GM19468 (cell line): ENCODE results near the gene CORO1A.
"Not testable (repeated sequence)": the region's sequence is repeated elsewhere in the genome, so short reads cannot be mapped to it uniquely, and the experiment has no call there.

ENCODE experiments used
- ATAC-seq: cut with Tn5 transposase; IDR thresholded peaks from one replicate; pipeline ENCODE4 v1.9.1; 2021; ENCODE audit warnings: mild to moderate bottlenecking, moderate library complexity, moderate number of reproducible peaks; ENCODE audit not compliant: unreplicated experiment; ENCODE audit errors: extremely low read depth

The CORO1A gene

GRCh38 chr16:30199049-30199448, 15.6 kb downstream of the CORO1A start, which contains the start of gene SULT1A3:
Gene SULT1A3, plus strand, starts transcription at chr16:30199255. Its CDS starts 1,474 bp downstream, at chr16:30200729.
- ATAC-seq: not testable (repeated sequence)

- not testable (repeated sequence) for ATAC-seq
Observed at GRCh38 chr16:30199608-30200343, 16.4 kb downstream of the CORO1A start.

GRCh38 chr16:30205541-30206236, 22.3 kb downstream of the CORO1A start:
- ATAC-seq: not testable (repeated sequence)

DNA sequence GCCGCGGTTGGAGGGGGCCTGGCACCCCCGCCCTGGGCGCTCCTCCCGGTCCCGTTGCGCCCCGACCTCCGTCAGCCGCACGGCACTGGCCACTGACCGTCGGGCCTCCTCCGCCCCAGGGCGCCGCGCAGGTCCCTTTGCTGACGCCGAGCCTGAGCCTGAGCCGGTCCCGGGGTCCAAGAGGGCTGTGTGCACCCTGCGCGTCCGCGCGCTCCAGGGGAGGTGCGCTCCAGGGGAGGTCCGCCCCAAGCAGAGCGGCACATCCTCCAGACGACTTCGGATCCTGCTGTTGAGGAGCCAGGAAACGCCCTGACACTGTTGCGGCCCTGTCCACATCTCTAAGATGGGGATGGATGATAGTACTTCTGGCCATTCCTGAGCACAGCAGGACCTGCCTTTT, 22.9 kb downstream of the CORO1A start:
- not testable (repeated sequence) for ATAC-seq

GRCh38 chr16:30207063-30207704, 23.8 kb downstream of the CORO1A start:
- ATAC-seq: not testable (repeated sequence)

DNA sequence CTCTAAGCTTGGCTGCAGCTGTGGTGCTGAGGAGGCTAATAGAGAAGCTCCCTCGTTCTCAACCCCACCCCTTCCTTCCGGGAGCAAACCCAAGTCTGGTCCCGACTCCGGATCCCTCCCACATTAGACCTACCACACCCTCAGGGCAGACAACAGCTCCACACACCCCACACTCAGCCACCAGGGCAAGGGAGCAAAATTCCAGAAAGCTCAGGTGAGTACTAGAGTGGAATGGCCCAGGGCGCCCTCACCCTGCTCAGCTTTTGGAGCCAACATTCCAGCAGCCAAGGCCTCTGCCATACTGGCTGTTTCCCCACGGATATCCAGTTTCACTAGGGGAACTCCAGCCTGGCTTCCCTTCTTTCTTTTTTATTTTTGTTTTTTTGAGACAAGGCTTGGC, 25.6 kb downstream of the CORO1A start:
- not testable (repeated sequence) for ATAC-seq

DNA sequence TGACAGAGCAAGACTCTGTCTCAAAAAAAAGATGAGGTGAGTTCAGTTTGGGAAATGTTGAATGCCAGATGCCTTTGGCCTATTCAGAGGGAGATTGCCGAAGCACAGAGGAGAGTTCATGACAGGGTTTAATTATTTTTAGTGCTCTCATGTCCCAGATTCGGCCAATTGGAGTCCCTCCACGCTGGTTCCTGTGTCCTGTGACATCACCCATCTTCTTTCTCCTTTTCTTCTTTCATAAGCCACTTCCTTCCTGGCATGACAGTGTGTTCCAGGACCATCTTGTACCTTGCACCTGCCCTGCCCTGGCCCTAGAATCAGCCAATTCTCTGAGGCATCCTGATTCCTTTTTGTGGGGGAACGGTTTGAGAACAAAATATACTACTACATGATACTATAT, 28.0 kb downstream of the CORO1A start:
- ATAC-seq: not testable (repeated sequence)

DNA sequence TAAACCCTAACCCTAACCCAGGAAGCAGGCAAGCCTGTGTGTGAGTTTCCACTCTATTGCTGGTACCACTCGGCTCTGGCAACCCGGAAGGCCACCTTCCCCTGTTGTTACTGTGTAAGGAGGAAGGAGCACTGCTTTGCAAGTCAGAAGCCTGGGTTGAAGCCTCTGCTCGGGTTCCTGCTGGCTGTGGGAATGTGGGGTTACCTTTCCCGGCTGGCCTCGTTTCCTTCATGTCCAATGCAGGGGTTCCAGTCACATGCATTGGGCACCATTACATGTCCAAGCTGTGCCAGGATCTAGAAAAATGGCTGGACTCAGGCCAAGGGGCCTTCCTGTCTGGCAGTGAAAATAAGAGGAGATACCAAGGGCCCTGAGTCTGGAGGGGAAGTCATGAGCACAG, 33.7 kb downstream of the CORO1A start:
- ATAC-seq: not testable (repeated sequence)
